Panc1 (cell line): ENCODE measurements around the gene DRGX. TPM values are rescaled to one million over a fixed set of nuclear protein-coding genes. Genes with fewer than 3 reads are reported as not detected.

Experiments used
- ATAC-seq: fragments of 200-7000 bp; cut with Tn5 transposase; 2 replicates; pipeline ENCODE4 v1.9.1; 2020; ENCODE audit warnings: mild to moderate bottlenecking, moderate library complexity
- BruUV-seq: library from RNA; stranded (reverse); fragments of 400-500 nt; replicated peaks from 2 replicates; lab custom pipeline; 2021; lab: Mats Ljungman, UMichigan
- CTCF ChIA-PET: fragments of 300-600 bp; sonication (Branson Sonifier 250); formaldehyde crosslinking; loops from one replicate; lab custom pipeline; 2022; ENCODE audit warnings: antibody characterized with exemption; lab: Charles Lee
- POLR2A ChIA-PET: fragments of 300-600 bp; sonication (Branson Sonifier 250); formaldehyde crosslinking; loops from one replicate; lab custom pipeline; 2022; ENCODE audit warnings: antibody characterized with exemption; lab: Charles Lee
- DNase-seq: peaks from one replicate; pipeline ENCODE4 v3.0.0-alpha.2; 2010; ENCODE audit warnings: low read depth, low spot score
- H3K27ac ChIP-seq: 2 replicates; pipeline ENCODE4 v1.5.1; 2011; ENCODE audit warnings: mild to moderate bottlenecking, low read length, inconsistent platforms
- H3K27me3 ChIP-seq: fragments of 200-500 bp; sonication (Bioruptor generic); 2 replicates; pipeline ENCODE4 v1.6.0; 2014; ENCODE audit warnings: low read length, inconsistent platforms; ENCODE audit not compliant: control insufficient read depth, insufficient read depth
- H3K36me3 ChIP-seq: fragments of 200-500 bp; sonication (Bioruptor generic); 2 replicates; pipeline ENCODE4 v1.5.1; 2014; ENCODE audit warnings: inconsistent platforms, mild to moderate bottlenecking, low read length, moderate library complexity; ENCODE audit not compliant: control insufficient read depth, insufficient read depth
- H3K4me1 ChIP-seq: 2 replicates; pipeline ENCODE4 v1.5.1; 2011; ENCODE audit warnings: inconsistent platforms, mild to moderate bottlenecking, low read length, moderate library complexity; ENCODE audit not compliant: control insufficient read depth, insufficient read depth
- H3K4me3 ChIP-seq, 2 experiments: 2 replicates each; pipeline ENCODE4 v1.5.1; 2011 to 2012; ENCODE audit warnings: low read depth in 2 of 2, low read length in 2 of 2, mild to moderate bottlenecking in 2 of 2, inconsistent platforms in 1 of 2, moderate library complexity in 1 of 2
- H3K9me3 ChIP-seq: fragments of 200-500 bp; sonication (Bioruptor generic); 2 replicates; pipeline ENCODE4 v1.5.1; 2014; ENCODE audit warnings: low read depth, mild to moderate bottlenecking, inconsistent platforms, low read length, moderate library complexity; ENCODE audit not compliant: control insufficient read depth, insufficient read depth
- POLR2AphosphoS5 ChIP-seq: IDR thresholded peaks from 2 replicates; pipeline ENCODE4 v1.6.1; 2012; ENCODE audit warnings: mild to moderate bottlenecking, low read depth, low read length, moderate library complexity
- REST ChIP-seq, 2 experiments: IDR thresholded peaks; 2 replicates each; pipeline ENCODE4 v1.6.1; 2011 to 2012; ENCODE audit warnings: low read depth in 2 of 2, control low read depth in 1 of 2, low read length in 1 of 2, mild to moderate bottlenecking in 1 of 2, moderate library complexity in 1 of 2; ENCODE audit not compliant: insufficient read depth in 1 of 2
- SIN3A ChIP-seq: IDR thresholded peaks from 2 replicates; pipeline ENCODE4 v1.6.1; 2012; ENCODE audit warnings: low read depth, mild to moderate bottlenecking, low read length, moderate library complexity, borderline replicate concordance; ENCODE audit not compliant: insufficient read depth
- TCF7L2 ChIP-seq: IDR thresholded peaks from 2 replicates; pipeline ENCODE4 v1.6.1; 2011; ENCODE audit warnings: mild to moderate bottlenecking, low read depth, low read length, inconsistent platforms
- in situ Hi-C: cut with HindIII; loops from 2 replicates; pipeline ENCODE4 v1.10.0; 2016; ENCODE audit warnings: low sequenced_read_pairs, low pct_unique_long_range_greater_than_20kb
- intact Hi-C: fragments of 100-400 bp; cut with micrococcal nuclease; formaldehyde crosslinking; loops from one replicate; pipeline ENCODE4 v1.10.0; 2022; ENCODE audit not compliant: unreplicated experiment
- total RNA-seq: library from RNA; stranded (reverse); gene quantifications from one replicate; pipeline ENCODE4 v1.2.1, GENCODE V29; 2021; ENCODE audit not compliant: unreplicated experiment
- TF ChIP-seq, protein P1 (sequence below): fragments of 450-650 bp; IDR thresholded peaks from 2 replicates; pipeline ENCODE4 v1.5.1; 2017; ENCODE audit warnings: mild to moderate bottlenecking

DRGX gene
- total RNA-seq, 1 experiment from 2014 or later: 0.15 TPM

DNA sequence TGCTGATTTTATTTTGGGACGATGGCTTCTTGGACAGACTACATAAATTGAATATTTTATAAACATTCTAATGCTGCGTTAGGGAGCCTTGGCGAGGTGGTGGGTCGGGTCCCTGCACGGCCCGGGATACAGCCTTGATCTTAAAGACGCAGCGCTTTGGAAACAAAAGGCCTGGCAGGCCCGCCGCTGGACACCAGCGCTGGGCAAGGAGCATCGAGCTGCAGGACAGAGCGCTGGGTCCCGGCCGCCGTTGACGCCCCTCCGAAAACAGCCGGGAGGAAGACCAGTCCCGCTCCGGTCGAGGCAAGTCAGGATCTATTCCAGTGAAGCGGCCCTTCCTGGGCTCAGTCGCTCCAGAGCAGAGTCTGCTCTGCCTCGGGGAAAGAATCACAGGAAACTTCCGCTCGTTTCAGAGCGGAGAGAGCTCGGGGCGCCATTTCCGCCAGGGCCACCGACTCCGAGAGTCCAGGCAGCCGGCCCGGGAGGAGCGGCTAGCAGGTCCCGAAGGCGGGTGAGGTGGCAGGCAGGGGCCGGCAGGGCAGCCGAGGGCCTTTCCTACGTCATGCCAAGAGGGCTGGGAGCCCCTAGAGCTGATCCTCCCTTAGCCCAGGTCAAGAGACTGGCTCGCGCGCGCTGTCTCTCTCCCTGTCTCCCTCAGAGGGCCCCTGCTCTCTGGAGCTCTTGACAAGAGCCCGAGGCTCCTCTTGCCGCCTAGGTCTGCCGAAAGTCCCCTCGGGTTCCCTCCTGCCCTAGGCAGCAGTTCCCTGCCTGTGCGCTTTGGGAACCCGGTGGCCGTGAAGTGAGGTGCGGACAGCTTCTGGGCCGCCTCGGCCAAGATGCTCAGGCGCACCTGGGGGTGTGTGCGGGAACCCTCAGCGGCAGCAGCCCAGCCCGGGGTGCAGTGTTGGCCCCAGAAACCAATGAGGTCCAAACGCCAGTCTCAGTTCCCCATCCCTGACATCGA lies 1.4 kb upstream of the DRGX start:
- in situ Hi-C loops: no loop called here
- intact Hi-C loops: loop anchor here (10.0 kb wide), 1 partner anchor 413 kb away; no protein-coding TSS in a partner anchor
- DNase-seq (no peak), ATAC-seq (no peak)
- TF ChIP-seq REST (IDR thresholded peaks at IDR 0.05; ENCODE audit: insufficient read depth in 1 of 2, low read depth in 2 of 2, low read length in 1 of 2) (no peak), TCF7L2 (no peak), POLR2AphosphoS5 (no peak), SIN3A (no peak)
- TF ChIP-seq, protein P1, sequence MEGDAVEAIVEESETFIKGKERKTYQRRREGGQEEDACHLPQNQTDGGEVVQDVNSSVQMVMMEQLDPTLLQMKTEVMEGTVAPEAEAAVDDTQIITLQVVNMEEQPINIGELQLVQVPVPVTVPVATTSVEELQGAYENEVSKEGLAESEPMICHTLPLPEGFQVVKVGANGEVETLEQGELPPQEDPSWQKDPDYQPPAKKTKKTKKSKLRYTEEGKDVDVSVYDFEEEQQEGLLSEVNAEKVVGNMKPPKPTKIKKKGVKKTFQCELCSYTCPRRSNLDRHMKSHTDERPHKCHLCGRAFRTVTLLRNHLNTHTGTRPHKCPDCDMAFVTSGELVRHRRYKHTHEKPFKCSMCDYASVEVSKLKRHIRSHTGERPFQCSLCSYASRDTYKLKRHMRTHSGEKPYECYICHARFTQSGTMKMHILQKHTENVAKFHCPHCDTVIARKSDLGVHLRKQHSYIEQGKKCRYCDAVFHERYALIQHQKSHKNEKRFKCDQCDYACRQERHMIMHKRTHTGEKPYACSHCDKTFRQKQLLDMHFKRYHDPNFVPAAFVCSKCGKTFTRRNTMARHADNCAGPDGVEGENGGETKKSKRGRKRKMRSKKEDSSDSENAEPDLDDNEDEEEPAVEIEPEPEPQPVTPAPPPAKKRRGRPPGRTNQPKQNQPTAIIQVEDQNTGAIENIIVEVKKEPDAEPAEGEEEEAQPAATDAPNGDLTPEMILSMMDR: no peak
- H3K4me3 ChIP-seq: no peak overlapping the region
- H3K4me1 ChIP-seq: no peaks in the 10 kb centered on the region; the same call in 1 of the 2 replicates
- H3K9me3 ChIP-seq: no peaks in the 10 kb centered on the region
- no peaks in the 10 kb centered on the region for H3K36me3 ChIP-seq
- ChIA-PET CTCF (no interaction called here), POLR2A (no interaction called here)
- H3K27me3 ChIP-seq: peaks cover 49% of the 10 kb centered on the region
- H3K27ac ChIP-seq: no peak overlapping the region
- no TSS peak for BruUV-seq

DNA sequence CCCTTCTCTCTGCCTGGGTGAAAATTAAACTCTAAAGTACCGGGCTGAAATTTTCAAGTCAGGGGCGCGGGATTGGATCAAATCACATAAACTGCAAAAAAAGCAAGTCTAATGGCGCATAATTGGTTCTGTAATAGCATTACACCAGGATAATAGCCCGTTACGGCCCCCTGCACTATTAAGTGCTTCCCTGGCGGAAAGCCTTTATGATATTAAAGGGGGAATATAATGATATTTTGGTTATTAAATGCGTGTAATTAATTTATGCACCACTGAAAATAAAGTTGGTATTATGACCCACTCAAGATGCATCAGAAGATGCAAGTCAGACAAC lies 744 bp upstream of the DRGX start:
- DNase-seq (no peak), ATAC-seq (no peak)
- ChIA-PET POLR2A (no interaction called here), CTCF (no interaction called here)
- no peaks in the 10 kb centered on the region; the same call in 1 of the 2 replicates for H3K4me1 ChIP-seq
- BruUV-seq: no TSS peak
- H3K27ac ChIP-seq: no peak overlapping the region
- peaks cover 52% of the 10 kb centered on the region for H3K27me3 ChIP-seq
- in situ Hi-C loops: no loop called here
- intact Hi-C loops: loop anchor here (10.0 kb wide), 1 partner anchor 412 kb away; no protein-coding TSS in a partner anchor
- H3K36me3 ChIP-seq: no peaks in the 10 kb centered on the region
- H3K9me3 ChIP-seq: no peaks in the 10 kb centered on the region
- TF ChIP-seq POLR2AphosphoS5: no peak
- H3K4me3 ChIP-seq: no peak overlapping the region
